ENCODE data around the gene URB1. TPM values are rescaled to one million over a fixed set of nuclear protein-coding genes. Genes with fewer than 3 reads are reported as not detected.

URB1 gene
- total RNA-seq, 4 donors from 2014 or later = 13.7 to 17.7 (median 15.2) TPM

- Histone ChIP-seq H3K36me3 (no peaks in the 10 kb centered on the region), H3K4me3 (peak overlapping the region; percentile 79 to 92 (median 89)), H3K27me3 (no peaks in the 10 kb centered on the region), H3K4me1 (peaks cover 0 to 9% of the 10 kb centered on the region in 2 donors), H3K9me3 (no peaks in the 10 kb centered on the region), H3K27ac (peak overlapping the region; percentile 85 to 96 (median 94))
- in situ Hi-C loops (cut with MboI; ENCODE audit: low sequenced_read_pairs in 4 of 4) (no loop called here), intact Hi-C loops (cut with DNase I; ENCODE audit: low total_unique reads) (loop anchor here (1.0 to 5.0 kb wide), 5 partner anchors 18 to 201 kb away; partner anchors contain the start of genes CFAP298 and URB1)
- ATAC-seq = peak; percentile 68 to 77
- peak; percentile 74 to 83 for DNase-seq
- TF ChIP-seq CTCF (IDR thresholded peaks at IDR 0.05 in 4 of 5, conservative IDR thresholded peaks at IDR 0.05 in 1 of 5) (no peak), POLR2A (IDR thresholded peaks at IDR 0.05) (peak; percentile 66 to 78)
Observed at GRCh38 chr21:32411350-32412161, 18.7 kb upstream of the URB1 start.

GRCh38 chr21:32410916-32411315 lies 18.1 kb upstream of the URB1 start:
- Histone ChIP-seq H3K4me3 (peak overlapping the region; percentile 79 to 92 (median 89)), H3K27me3 (no peaks in the 10 kb centered on the region), H3K9me3 (no peaks in the 10 kb centered on the region), H3K4me1 (peaks cover 0 to 9% of the 10 kb centered on the region in 2 donors), H3K27ac (peak overlapping the region; percentile 85 to 96 (median 94)), H3K36me3 (no peaks in the 10 kb centered on the region)
- intact Hi-C loops (cut with DNase I; ENCODE audit: low total_unique reads) (loop anchor here (1.0 to 5.0 kb wide), 3 partner anchors 18 to 201 kb away; partner anchors contain the start of genes CFAP298 and URB1), in situ Hi-C loops (cut with MboI; ENCODE audit: low sequenced_read_pairs in 4 of 4) (no loop called here)
- TF ChIP-seq CTCF (IDR thresholded peaks at IDR 0.05 in 4 of 5, conservative IDR thresholded peaks at IDR 0.05 in 1 of 5) = no peak
- DNase-seq (no peak), ATAC-seq (no peak)

- intact Hi-C loops (cut with DNase I; ENCODE audit: low total_unique reads) (loop anchor here (5.0 kb wide), 2 partner anchors 112 to 202 kb away; partner anchors contain the start of gene CFAP298), in situ Hi-C loops (cut with MboI; ENCODE audit: low sequenced_read_pairs in 4 of 4) (no loop called here)
- Histone ChIP-seq H3K9me3 (no peaks in the 10 kb centered on the region), H3K4me3 (no peak overlapping the region), H3K36me3 (no peaks in the 10 kb centered on the region), H3K27ac (peak overlapping the region; percentile 85 to 96 (median 94)), H3K4me1 (peaks cover 0 to 9% of the 10 kb centered on the region in 2 donors), H3K27me3 (no peaks in the 10 kb centered on the region)
- ATAC-seq (no peak), DNase-seq (no peak)
- TF ChIP-seq POLR2A (IDR thresholded peaks at IDR 0.05) (no peak), CTCF (IDR thresholded peaks at IDR 0.05 in 4 of 5, conservative IDR thresholded peaks at IDR 0.05 in 1 of 5) (no peak)
Observed at GRCh38 chr21:32410291-32410690, 17.5 kb upstream of the URB1 start.

- TF ChIP-seq CTCF (IDR thresholded peaks at IDR 0.05 in 4 of 5, conservative IDR thresholded peaks at IDR 0.05 in 1 of 5) (no peak), POLR2A (IDR thresholded peaks at IDR 0.05) (no peak)
- Histone ChIP-seq H3K9me3 (no peaks in the 10 kb centered on the region), H3K27me3 (no peaks in the 10 kb centered on the region), H3K4me3 (no peak overlapping the region), H3K36me3 (no peaks in the 10 kb centered on the region), H3K27ac (peak overlapping the region in 2 of 4 donors; percentile 2 to 37), H3K4me1 (peaks cover 0 to 9% of the 10 kb centered on the region in 2 donors)
- ATAC-seq (no peak), DNase-seq (no peak)
- intact Hi-C loops (cut with DNase I; ENCODE audit: low total_unique reads) = no loop called here
- in situ Hi-C loops (cut with MboI; ENCODE audit: low sequenced_read_pairs in 4 of 4) = loop anchor here (10.0 kb wide), 1 partner anchor 158 kb away; no protein-coding TSS in a partner anchor
Observed at GRCh38 chr21:32406405-32406804, 13.6 kb upstream of the URB1 start.

All from gastrocnemius medialis (tissue), 4 donors.